Stimulated activated CD8-positive, alpha-beta memory T cell treated with anti-CD3 and anti-CD28 coated beads, Interleukin-4, amount 100 ng/mL, for 24 hours (primary cell): ENCODE data around the gene PPIF.

Experiments
- DNase-seq: peaks from one replicate; pipeline ENCODE4 v3.0.0-alpha.2; 2020; ENCODE audit warnings: low read depth

The PPIF gene

GRCh38 chr10:79313911-79314439 is 33.3 kb upstream of the PPIF start:
- no peak for DNase-seq

GRCh38 chr10:79314761-79315601 is 32.3 kb upstream of the PPIF start:
- no peak for DNase-seq

GRCh38 chr10:79315602-79315920 is 31.7 kb upstream of the PPIF start:
- no peak for DNase-seq

GRCh38 chr10:79316671-79317431 is 30.4 kb upstream of the PPIF start:
- DNase-seq, result no peak

- no peak for DNase-seq
Observed at GRCh38 chr10:79318369-79318768, 28.9 kb upstream of the PPIF start.

GRCh38 chr10:79319115-79319771 is 28.0 kb upstream of the PPIF start:
- DNase-seq, result no peak

- no peak for DNase-seq
Observed at GRCh38 chr10:79320316-79320715, 27.0 kb upstream of the PPIF start.

GRCh38 chr10:79320820-79321493 is 26.3 kb upstream of the PPIF start:
- DNase-seq, result no peak

GRCh38 chr10:79321494-79321882 is 25.8 kb upstream of the PPIF start:
- DNase-seq, result no peak

- DNase-seq, result no peak
Observed at GRCh38 chr10:79321951-79322350, 25.3 kb upstream of the PPIF start.

GRCh38 chr10:79322616-79323543 is 24.4 kb upstream of the PPIF start:
- DNase-seq, result peak; percentile 65

- no peak for DNase-seq
Observed at GRCh38 chr10:79323602-79324001, 23.7 kb upstream of the PPIF start.

- no peak for DNase-seq
Observed at GRCh38 chr10:79324032-79324695, 23.1 kb upstream of the PPIF start.

- DNase-seq, result no peak
Observed at GRCh38 chr10:79326361-79327089, 20.7 kb upstream of the PPIF start.

- no peak for DNase-seq
Observed at GRCh38 chr10:79327090-79327457, 20.2 kb upstream of the PPIF start.

GRCh38 chr10:79328147-79328701 is 19.0 kb upstream of the PPIF start:
- DNase-seq, result no peak

GRCh38 chr10:79328737-79329504 is 18.3 kb upstream of the PPIF start:
- DNase-seq, result no peak

- DNase-seq, result no peak
Observed at GRCh38 chr10:79329529-79329928, 17.7 kb upstream of the PPIF start.

GRCh38 chr10:79331226-79331625 is 16.0 kb upstream of the PPIF start:
- DNase-seq, result no peak
